Ovary (tissue), 3 donors: ENCODE data around the gene HES4.

ENCODE experiments used
- CTCF ChIP-seq, 3 donors: fragments of 450-650 bp in 2 of 3; fragments of 200-600 bp in 1 of 3; IDR thresholded peaks; one replicate each; pipeline versions ENCODE4 v1.5.1 to v1.8.0; 2016 to 2022; ENCODE audit warnings: antibody characterized with exemption in 3 of 3, mild to moderate bottlenecking in 1 of 3
- POLR2A ChIP-seq: fragments of 450-650 bp; IDR thresholded peaks from one replicate; pipeline ENCODE4 v1.6.1; 2017; ENCODE audit warnings: antibody characterized with exemption, mild to moderate bottlenecking, moderate library complexity
- donor health status: DM: no; HTN: no; CAD: no.

GRCh38 chr1:1005774-1006304 lies 5.9 kb upstream of the HES4 start:
- TF ChIP-seq CTCF (IDR thresholded peaks at IDR 0.05) (no peak), POLR2A (no peak)
